Testis (tissue), 2 donors: ENCODE data around the gene SSNA1.
"Not testable (repeated sequence)": the region's sequence is repeated elsewhere in the genome, so short reads cannot be mapped to it uniquely, and the experiment has no call there.

Source experiments
- CTCF ChIP-seq, 3 experiments: fragments of 450-650 bp in 2 of 3; fragments of 200-600 bp in 1 of 3; sonication (generic) in 1 of 3; IDR thresholded peaks; one replicate each; pipeline ENCODE4 v1.5.1; 2016 to 2019; ENCODE audit warnings: antibody characterized with exemption in 3 of 3, mild to moderate bottlenecking in 2 of 3, moderate library complexity in 1 of 3
- POLR2A ChIP-seq: fragments of 450-650 bp; IDR thresholded peaks from one replicate; pipeline ENCODE4 v1.6.1; 2017; ENCODE audit warnings: antibody characterized with exemption, mild to moderate bottlenecking, moderate library complexity

- not testable (repeated sequence) for TF ChIP-seq POLR2A; CTCF (IDR thresholded peaks at IDR 0.05)
Measured at GRCh38 chr9:137239541-137240200, 51.2 kb downstream of the SSNA1 start.
